ENCODE results near the gene PRR11.
"Not testable (repeated sequence)": the region's sequence is repeated elsewhere in the genome, so short reads cannot be mapped to it uniquely, and the experiment has no call there.

PRR11 gene

GRCh38 chr17:59220328-59221158 is 65.0 kb downstream of the PRR11 start, which contains the start of gene GDPD1:
GDPD1 (plus strand) TSS chr17:59220511; CDS start chr17:59220610, 99 bp downstream.
- peak; percentile 98 for DNase-seq

GRCh38 chr17:59221159-59221847 is 65.8 kb downstream of the PRR11 start:
- DNase-seq = no peak

GRCh38 chr17:59223813-59224212 is 68.3 kb downstream of the PRR11 start:
- DNase-seq = no peak

- not testable (repeated sequence) for DNase-seq
Measured at GRCh38 chr17:59228588-59228987, 73.0 kb downstream of the PRR11 start.

- no peak for DNase-seq
Measured at GRCh38 chr17:59230764-59231163, 75.2 kb downstream of the PRR11 start.

GRCh38 chr17:59234631-59235030 is 79.1 kb downstream of the PRR11 start:
- no peak for DNase-seq

- DNase-seq = no peak
Measured at GRCh38 chr17:59238906-59239305, 83.4 kb downstream of the PRR11 start.

GRCh38 chr17:59244081-59244480 is 88.5 kb downstream of the PRR11 start:
- no peak for DNase-seq

Data from activated CD4-positive, alpha-beta T cell treated with anti-CD3 and anti-CD28 coated beads, Interleukin-2, Interleukin-6, amounts not matched to agents 100 ng/mL and 50 ng/mL, durations not matched to agents 16 hours and 8 hours (primary cell).